HG03039 (cell line): ENCODE measurements around the gene HAUS1.
A peak's percentile ranks its signal among the peaks of the same experiment; 100 is the strongest.
"Not testable (repeated sequence)": the region's sequence is repeated elsewhere in the genome, so short reads cannot be mapped to it uniquely, and the experiment has no call there.

Experiments
- ATAC-seq: cut with Tn5 transposase; IDR thresholded peaks from one replicate; pipeline ENCODE4 v1.9.1; 2021; ENCODE audit warnings: mild to moderate bottlenecking, moderate library complexity; ENCODE audit not compliant: unreplicated experiment

HAUS1 gene

DNA sequence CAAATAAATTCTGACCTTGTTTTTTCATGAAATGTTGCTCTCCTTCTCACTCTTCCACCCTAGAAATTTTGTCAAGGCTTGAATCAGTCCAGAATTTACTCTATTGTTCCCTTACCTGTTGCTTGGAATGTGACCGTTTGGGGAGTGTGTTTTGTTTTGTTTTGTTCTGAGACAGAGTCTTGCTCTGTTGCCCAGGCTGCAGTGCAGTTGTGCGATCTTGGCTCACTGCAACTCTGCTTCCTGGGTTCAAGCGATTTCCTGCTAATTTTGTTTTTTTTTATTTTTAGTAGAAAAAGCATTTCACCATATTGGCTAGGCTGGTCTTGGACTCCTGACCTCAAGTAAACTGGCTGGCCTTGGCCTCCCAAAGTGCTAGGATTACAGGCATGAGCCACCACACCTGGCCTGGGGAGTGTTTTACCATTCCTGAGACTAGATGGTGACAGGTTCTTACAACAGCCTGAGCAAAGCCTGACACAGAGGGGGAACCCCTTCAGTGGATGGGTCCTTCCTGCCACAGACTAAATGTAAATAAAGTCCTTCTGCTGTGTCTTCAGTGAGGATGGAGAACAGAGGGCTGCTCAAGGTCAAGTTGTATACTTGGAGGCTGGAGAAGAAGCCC, 52.0 kb downstream of the HAUS1 start:
- ATAC-seq, result no peak

GRCh38 chr18:46156843-46157242, 52.7 kb downstream of the HAUS1 start:
- ATAC-seq, result no peak

GRCh38 chr18:46158499-46158898, 54.3 kb downstream of the HAUS1 start:
- no peak for ATAC-seq

- ATAC-seq, result no peak
These were observed 56.0 kb downstream of the HAUS1 start for GRCh38 chr18:46160050-46160798.

DNA sequence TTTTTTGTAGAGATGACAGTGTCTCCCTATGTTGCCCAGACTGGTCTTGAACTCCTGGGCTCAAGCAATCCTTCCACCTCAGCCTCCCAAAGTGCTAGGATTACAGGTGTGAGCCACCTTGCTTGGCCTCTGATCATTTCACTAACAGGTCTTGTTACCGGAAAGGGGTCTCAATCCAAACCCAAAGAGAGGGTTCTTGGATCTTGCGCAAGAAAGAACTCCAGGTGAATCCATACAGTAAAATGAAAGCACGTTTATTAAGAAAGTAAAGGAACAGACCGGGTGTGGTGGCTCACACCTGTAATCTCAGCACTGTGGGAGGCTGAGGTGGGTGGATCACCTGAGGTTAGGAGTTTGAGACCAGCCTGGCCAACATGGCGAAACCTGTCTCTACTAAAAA, 56.7 kb downstream of the HAUS1 start:
- ATAC-seq, result not testable (repeated sequence)

GRCh38 chr18:46161703-46162396, 57.7 kb downstream of the HAUS1 start:
- no peak for ATAC-seq

GRCh38 chr18:46163091-46163490, 58.9 kb downstream of the HAUS1 start:
- no peak for ATAC-seq

- no peak for ATAC-seq
These were observed 59.8 kb downstream of the HAUS1 start for GRCh38 chr18:46163941-46164499.

GRCh38 chr18:46164502-46164901, 60.3 kb downstream of the HAUS1 start:
- not testable (repeated sequence) for ATAC-seq

GRCh38 chr18:46164920-46165319, 60.7 kb downstream of the HAUS1 start:
- no peak for ATAC-seq

- no peak for ATAC-seq
These were observed 62.2 kb downstream of the HAUS1 start for GRCh38 chr18:46166261-46166970.

- ATAC-seq, result peak; percentile 79
These were observed 63.8 kb downstream of the HAUS1 start for GRCh38 chr18:46167971-46168370.

DNA sequence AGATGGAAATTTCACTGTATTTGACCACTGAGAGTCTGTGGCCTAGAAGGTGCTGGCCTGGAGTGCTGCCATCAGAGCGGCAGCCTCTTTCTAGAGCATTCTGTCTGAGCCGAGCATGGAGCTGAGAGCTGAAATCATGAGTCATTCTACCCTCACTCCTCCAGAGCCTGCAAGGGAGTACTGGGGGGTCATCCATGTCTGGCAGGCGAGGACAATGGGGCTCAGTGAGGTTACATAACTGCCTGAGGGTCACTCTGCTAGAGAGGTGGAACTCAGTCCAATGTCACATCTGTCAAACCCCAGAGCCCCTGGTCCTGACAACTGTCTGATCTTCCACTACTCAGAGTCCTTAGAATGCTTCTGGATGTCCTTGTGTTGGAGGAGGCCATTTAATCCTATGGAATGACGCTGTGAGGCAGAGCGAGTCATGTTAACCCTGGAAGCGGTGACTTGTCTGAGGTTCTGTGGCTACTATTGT, 65.3 kb downstream of the HAUS1 start:
- no peak for ATAC-seq

DNA sequence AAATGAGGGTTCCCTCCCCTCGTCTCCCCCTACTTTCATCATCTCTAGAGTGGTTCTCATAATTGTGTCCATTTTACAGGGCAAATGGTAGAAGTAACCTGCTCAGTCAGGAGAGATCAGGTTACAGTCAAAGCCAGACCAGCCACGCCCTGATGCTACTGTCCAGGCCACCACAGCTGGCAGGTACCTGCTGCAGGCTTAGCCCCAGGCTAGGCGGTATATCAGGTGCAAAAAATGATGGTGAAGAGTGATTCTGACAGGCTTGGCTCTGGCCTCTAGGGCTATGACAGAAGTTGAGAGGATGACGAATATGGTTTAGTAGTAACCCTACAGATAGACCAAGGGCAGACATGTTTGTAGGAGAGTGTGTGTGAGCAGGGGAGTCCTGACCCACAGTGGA, 67.1 kb downstream of the HAUS1 start:
- ATAC-seq, result no peak

DNA sequence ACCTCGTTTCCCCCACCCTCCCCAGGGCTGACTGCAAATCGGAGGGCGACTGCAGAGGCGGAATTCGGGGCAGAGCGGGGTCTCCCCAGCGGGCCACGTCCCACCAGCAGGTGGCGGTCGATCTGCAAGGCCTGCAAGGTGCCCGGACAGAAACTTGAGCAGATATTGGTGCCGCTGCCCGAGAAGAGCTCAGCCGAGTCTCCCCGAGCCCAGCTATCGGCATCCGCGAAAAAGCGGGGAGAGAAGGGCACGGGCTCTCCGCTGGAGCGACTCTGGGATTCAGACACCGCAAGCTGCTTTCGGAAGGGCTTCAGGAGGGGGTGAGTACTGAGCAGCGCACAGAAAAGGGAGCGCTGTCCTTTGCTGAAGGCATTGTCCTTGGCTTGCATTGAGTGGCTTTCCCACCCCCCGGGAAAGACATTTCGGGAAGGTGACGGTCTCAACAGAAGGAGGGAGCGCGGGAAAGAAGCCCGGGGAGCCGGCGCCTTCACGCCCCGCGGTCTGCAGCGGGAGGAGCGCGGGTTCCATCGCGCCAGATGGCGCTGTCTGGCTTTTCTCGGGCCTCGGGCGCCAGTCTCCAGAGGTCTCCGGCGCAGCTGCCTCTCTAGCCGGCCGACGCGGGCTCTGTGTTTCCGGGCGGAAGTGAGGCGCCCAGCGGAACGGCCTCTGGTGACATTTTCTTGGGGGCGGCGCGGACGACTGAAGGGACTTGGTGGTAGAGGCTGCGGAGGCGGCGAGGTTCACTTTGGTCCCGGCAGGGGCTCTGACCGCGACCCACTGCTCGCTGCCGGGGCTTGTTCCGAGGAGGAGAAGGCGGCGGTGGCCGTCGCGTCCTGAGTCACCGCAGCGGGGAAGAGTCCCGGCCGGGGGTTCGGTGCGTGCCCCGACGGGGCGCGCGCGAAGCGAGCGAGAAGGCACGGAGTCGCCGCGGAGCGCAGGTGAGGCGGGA, 69.5 kb downstream of the HAUS1 start:
- ATAC-seq, result peak; percentile 80

DNA sequence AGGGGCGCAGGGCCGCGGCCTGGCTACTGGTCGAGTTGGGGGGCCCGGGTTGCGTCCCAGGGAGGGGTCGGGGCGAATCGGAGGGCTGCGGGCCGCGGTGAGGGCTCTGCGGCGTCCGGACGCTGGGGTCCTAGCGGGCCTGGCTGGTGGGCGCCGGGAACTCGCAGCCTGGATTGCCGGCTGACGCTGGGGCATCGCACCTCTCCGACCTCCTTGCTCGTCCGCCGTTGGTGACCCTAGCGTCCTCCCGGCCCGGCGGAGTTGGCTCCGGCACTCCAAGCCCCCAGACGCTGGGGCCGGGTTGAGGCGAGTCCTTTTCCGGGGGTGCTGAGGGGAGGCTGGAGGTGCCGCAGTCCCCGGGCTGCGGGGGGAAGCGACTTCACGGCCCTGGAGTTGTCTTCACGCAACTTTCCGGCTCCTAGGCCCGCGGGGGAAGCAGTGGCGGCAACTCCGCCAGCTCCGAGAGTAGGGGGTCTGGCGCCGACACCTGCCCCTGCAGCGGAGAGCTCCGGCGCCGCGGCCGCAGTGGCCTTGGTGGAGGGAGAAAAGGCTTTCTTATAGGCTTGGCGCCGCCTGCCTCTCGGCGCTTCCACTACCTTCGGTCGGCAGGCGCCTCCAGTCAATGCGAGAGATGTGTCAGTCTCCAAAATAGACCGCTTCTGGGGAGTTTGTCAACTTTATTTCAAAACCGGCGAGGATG, 70.3 kb downstream of the HAUS1 start:
- no peak for ATAC-seq

DNA sequence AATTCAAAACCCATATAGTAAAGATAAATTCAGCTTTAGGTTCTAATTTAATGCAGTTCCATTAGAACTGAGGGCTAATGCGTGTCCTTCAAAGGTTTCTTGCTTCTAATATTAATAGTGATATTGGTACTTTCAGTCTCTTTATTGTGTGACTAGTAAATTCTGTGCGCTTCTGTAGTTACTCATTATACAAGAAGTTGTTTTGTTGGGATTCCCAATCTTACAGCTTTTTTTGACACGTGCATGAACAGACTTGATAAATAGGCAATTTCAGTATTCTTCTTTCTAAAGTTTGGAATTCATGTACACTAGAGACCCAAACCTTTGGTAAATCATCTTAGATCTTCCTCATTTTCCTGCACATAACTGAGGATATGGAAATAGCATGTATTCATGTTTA, 71.8 kb downstream of the HAUS1 start:
- no peak for ATAC-seq
